GM19452 (cell line): Measurements from ENCODE around the gene PTPRH.

Experiments used
- ATAC-seq: cut with Tn5 transposase; IDR thresholded peaks from one replicate; pipeline ENCODE4 v1.9.1; 2021; ENCODE audit not compliant: unreplicated experiment

PTPRH gene

DNA sequence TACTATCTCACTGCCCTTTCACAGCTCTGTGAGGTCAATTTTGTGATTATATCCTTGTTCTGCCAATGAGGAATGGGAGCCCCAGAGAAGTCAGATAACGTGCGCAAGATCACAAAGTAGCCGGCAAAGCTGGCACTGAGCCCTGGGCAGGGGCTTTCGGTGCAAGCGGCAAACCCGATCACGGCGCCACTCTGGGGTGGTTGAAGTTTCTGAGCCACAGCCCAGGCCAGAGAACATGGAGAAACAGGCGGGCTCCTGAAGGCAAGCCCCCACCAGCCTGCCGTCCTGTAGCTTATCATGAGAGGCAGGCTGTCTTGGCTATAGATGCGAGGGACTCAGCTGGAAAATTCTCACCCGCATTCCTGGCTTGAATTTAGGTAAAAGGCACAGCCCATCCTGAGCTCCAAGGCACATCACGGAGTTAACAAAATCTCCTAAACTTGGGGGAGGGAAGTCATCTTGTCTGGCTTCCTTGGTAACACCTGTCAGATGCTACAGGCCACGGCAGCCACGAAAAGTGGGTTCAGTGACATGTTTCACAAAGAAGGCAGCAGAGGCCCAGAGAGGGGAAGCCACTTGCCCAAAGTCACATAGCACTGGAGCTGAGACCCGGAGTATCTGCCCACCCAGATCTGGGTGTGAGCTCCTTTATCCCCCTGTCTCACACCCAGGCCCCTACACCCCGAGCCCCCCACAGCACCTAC is 72.8 kb downstream of the PTPRH start:
- ATAC-seq = no peak

DNA sequence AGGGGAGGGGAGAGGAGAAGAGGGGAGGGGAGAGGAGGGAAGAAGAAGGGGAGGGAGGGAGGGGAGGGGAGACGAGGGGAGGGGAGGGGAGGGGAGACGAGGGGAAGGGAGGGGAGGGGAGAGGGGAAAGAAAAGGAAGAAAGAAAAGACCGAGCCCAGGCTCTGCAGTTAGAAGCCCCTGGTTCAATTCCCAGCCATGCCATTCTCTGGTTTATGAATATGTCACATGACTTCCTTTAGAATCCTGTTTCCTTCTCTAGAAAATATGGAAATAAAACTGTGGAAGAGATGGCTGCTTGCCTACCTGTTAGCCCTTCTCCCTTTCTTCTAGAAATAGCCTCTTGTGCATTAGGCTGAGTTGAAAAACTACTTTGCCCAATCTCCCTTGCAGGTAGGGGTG is 74.6 kb downstream of the PTPRH start:
- no peak for ATAC-seq

DNA sequence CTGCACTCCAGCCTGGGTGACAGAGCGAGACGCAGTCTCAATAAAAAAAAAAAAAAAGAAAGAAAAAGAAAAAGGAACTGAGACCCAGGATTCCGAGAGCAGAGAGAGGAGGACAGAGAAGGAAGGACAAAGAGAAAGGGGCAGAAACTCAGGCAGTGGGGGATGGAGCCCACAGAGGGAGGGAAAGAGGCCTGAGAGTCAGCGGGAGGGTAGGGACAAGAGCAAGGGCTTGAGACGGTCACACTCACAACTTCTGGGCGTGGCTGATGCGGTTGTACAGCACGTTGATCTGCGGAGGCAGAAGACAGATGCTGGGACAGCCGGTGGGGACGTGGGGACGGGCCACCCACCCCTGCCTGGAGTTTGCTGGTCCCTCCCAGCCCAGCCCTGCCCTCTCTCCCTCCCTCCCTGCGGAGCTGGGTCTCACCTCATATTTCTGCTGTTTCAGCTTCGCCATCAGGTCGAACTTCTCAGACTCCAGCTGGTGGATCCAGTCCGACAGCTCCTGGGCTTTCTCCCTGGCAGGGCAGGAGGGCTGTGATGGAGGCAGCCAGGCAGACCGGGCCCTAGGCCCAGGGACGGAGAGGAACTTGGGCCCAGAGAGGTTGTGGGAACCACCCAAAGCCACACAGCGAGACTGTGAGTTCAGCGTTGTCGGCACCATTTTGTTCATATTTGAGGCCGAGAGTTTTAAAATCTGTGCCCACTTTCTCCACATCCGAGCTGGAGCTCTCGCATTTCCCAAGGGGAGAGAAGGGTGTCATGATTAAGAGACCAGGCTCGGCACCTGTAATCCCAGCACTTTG is 75.5 kb downstream of the PTPRH start:
- ATAC-seq = no peak

DNA sequence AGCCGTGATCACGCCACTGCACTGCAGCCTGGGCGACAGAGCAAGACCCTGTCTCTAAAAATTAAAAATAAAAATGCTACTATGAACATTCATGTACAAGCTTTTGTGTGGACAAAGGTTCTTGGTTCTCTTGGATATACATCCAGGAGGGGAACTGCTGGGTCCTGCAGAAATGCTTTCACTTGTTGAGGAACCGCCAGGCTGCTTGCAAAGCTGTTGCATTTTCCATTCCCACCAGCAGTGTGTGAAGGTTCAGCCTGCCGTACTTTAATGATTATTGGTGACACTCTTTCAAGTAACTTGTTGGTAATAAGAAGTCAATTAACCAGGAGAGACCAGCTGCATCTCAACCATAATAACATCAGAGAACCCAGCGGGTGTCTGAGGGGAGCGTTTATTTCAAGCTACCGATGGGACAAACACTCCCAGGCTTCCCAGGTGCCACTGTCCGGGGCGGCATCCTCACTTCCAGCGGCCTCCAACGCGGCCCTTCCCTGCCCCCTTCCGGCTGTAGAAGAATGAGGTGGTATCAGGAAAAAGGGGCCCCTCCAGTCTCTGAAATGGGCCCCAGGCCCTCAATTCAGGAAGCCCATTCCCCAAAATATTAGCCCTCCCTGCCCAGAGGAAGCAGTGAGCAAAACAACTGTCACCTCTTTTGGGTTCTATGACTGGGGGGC is 76.7 kb downstream of the PTPRH start:
- ATAC-seq = no peak

GRCh38 chr19:55131421-55131820 is 77.9 kb downstream of the PTPRH start:
- ATAC-seq = no peak
